22Rv1 (cell line): ENCODE measurements around the gene ZRANB3.

Experiments
- CTCF ChIP-seq: fragments of 450-650 bp; IDR thresholded peaks from 2 replicates; pipeline ENCODE4 v1.5.1; 2017; ENCODE audit warnings: mild to moderate bottlenecking
- ZFX ChIP-seq: fragments of 450-650 bp; IDR thresholded peaks from 2 replicates; pipeline ENCODE4 v1.6.1; 2017; ENCODE audit warnings: antibody characterized with exemption, borderline replicate concordance

- no peak for TF ChIP-seq CTCF
- TF ChIP-seq ZFX, result no peak
These were observed 193.9 kb downstream of the ZRANB3 start for GRCh38 chr2:135337071-135337470.
